CD14-positive monocyte (primary cell): Measurements from ENCODE around the gene PLXNA2. TPM values are rescaled to one million over a fixed set of nuclear protein-coding genes. Genes with fewer than 3 reads are reported as not detected.

Experiments
- DNase-seq, 3 donors: peaks; one replicate each; pipeline ENCODE4 v3.0.0-alpha.2; 2011 to 2022
- H2AFZ ChIP-seq: 2 replicates; pipeline ENCODE4 v1.6.0; 2012; ENCODE audit warnings: mild to moderate bottlenecking, low read depth, low read length, inconsistent platforms; ENCODE audit not compliant: insufficient read depth, poor library complexity, severe bottlenecking
- H3K27ac ChIP-seq, 2 donors: 1 replicate in 1 of 2; 2 replicates in 1 of 2; pipeline ENCODE4 v1.5.1; 2012 to 2013; ENCODE audit warnings: low read length in 2 of 2, control low read depth in 1 of 2, inconsistent platforms in 1 of 2, low read depth in 1 of 2, mild to moderate bottlenecking in 1 of 2
- H3K27me3 ChIP-seq, 2 donors: one replicate each; pipeline versions ENCODE4 v1.6.0 to v1.6.1; 2011 to 2013; ENCODE audit warnings: low read length in 2 of 2; ENCODE audit not compliant: control insufficient read depth in 2 of 2, insufficient read depth in 2 of 2
- H3K36me3 ChIP-seq, 2 donors: replicated peaks in 1 of 2; 1 replicate in 1 of 2; 2 replicates in 1 of 2; pipeline versions ENCODE4 v1.5.1 to v1.6.1; 2012 to 2013; ENCODE audit warnings: low read length in 2 of 2, control low read depth in 1 of 2, inconsistent platforms in 1 of 2, mild to moderate bottlenecking in 1 of 2; ENCODE audit not compliant: insufficient read depth in 2 of 2, control insufficient read depth in 1 of 2
- H3K4me1 ChIP-seq, 2 donors: 1 replicate in 1 of 2; 2 replicates in 1 of 2; pipeline versions ENCODE4 v1.5.1 to v1.6.1; 2012 to 2013; ENCODE audit warnings: low read length in 2 of 2, control low read depth in 1 of 2, inconsistent platforms in 1 of 2, mild to moderate bottlenecking in 1 of 2, moderate library complexity in 1 of 2; ENCODE audit not compliant: insufficient read depth in 2 of 2, control insufficient read depth in 1 of 2
- H3K4me2 ChIP-seq: replicated peaks from 2 replicates; pipeline ENCODE3; 2012; ENCODE audit warnings: low read length, moderate library complexity, mild to moderate bottlenecking; ENCODE audit not compliant: poor library complexity, severe bottlenecking; ENCODE audit errors: extremely low read depth
- H3K4me3 ChIP-seq, 3 experiments: fragments of 200-600 bp in 1 of 3; sonication (generic) in 1 of 3; replicated peaks in 1 of 3; 1 replicate in 2 of 3; 2 replicates in 1 of 3; pipeline ENCODE4 v1.5.1; 2011 to 2013; ENCODE audit warnings: low read length in 3 of 3, mild to moderate bottlenecking in 3 of 3, control low read depth in 2 of 3, low read depth in 2 of 3, inconsistent platforms in 1 of 3, moderate library complexity in 1 of 3
- H3K79me2 ChIP-seq: 2 replicates; pipeline ENCODE4 v1.6.0; 2012; ENCODE audit warnings: mild to moderate bottlenecking, control low read depth, inconsistent platforms, low read length, moderate library complexity; ENCODE audit not compliant: insufficient read depth
- H3K9ac ChIP-seq: 2 replicates; pipeline ENCODE4 v1.6.0; 2017; ENCODE audit warnings: low read length, mild to moderate bottlenecking; ENCODE audit not compliant: insufficient read depth, poor library complexity, severe bottlenecking
- H3K9me3 ChIP-seq, 2 donors: replicated peaks in 1 of 2; 1 replicate in 1 of 2; 2 replicates in 1 of 2; pipeline versions ENCODE4 v1.5.1 to v1.6.1; 2012 to 2013; ENCODE audit warnings: low read length in 2 of 2, control low read depth in 1 of 2; ENCODE audit not compliant: control insufficient read depth in 1 of 2, insufficient read depth in 1 of 2
- H4K20me1 ChIP-seq: 2 replicates; pipeline ENCODE4 v1.6.0; 2012; ENCODE audit warnings: mild to moderate bottlenecking, low read length, control low read depth, moderate library complexity; ENCODE audit not compliant: insufficient read depth
- H3K27ac Mint-ChIP-seq, 7 donors: one replicate each; pipeline ENCODE4 v1.8.0; 2020; ENCODE audit warnings: mild to moderate bottlenecking in 7 of 7, mixed read lengths in 7 of 7, moderate library complexity in 6 of 7, inconsistent platforms in 2 of 7
- H3K27me3 Mint-ChIP-seq, 3 donors: one replicate each; pipeline ENCODE4 v1.8.0; 2021 to 2022; ENCODE audit warnings: low read depth in 3 of 3, mild to moderate bottlenecking in 3 of 3, mixed read lengths in 3 of 3, moderate library complexity in 3 of 3, inconsistent platforms in 1 of 3
- H3K36me3 Mint-ChIP-seq, 2 donors: one replicate each; pipeline ENCODE4 v1.8.0; 2020; ENCODE audit warnings: mixed read lengths in 2 of 2, inconsistent platforms in 1 of 2, mild to moderate bottlenecking in 1 of 2
- H3K4me1 Mint-ChIP-seq: one replicate; pipeline ENCODE4 v1.8.0; 2020; ENCODE audit warnings: mild to moderate bottlenecking, mixed read lengths
- H3K4me3 Mint-ChIP-seq, 2 donors: one replicate each; pipeline ENCODE4 v1.8.0; 2020; ENCODE audit warnings: mild to moderate bottlenecking in 2 of 2, mixed read lengths in 2 of 2, moderate library complexity in 1 of 2
- H3K9me3 Mint-ChIP-seq, 7 donors: one replicate each; pipeline ENCODE4 v1.8.0; 2020 to 2022; ENCODE audit warnings: mixed read lengths in 7 of 7, mild to moderate bottlenecking in 6 of 7, moderate library complexity in 6 of 7, inconsistent platforms in 2 of 7
- WGBS: methylation state at CpG from one replicate; pipeline ENCODE4 v1.1.5; 2013; ENCODE audit warnings: missing lambda C conversion rate; ENCODE audit not compliant: insufficient coverage; 5-methylcytosine and 5-hydroxymethylcytosine counted together
- intact Hi-C, 2 donors: fragments of 100-400 bp; cut with micrococcal nuclease; formaldehyde crosslinking; loops; one replicate each; pipeline versions ENCODE4 v1.15.0 to v1.15.1; 2023
- polyA plus RNA-seq, 3 donors: library from polyadenylated mRNA; depleted of rRNA in 1 of 3; unstranded in 2 of 3; stranded (reverse) in 1 of 3; fragments of 300-500 nt in 2 of 3; fragments of >200 nt in 1 of 3; fragmentation: Illumina TruSeq in 2 of 3; gene quantifications; 1 replicate in 2 of 3; 2 replicates in 1 of 3; pipeline ENCODE4 v1.2.3, GENCODE V29; 2012 to 2021
- TF ChIP-seq, protein P1 (sequence below): fragments of 200-600 bp; IDR thresholded peaks from one replicate; pipeline ENCODE4 v1.8.0; 2022; ENCODE audit warnings: antibody characterized with exemption, mild to moderate bottlenecking

Gene PLXNA2
- polyA plus RNA-seq, 3 donors: 0.75 to 2.1 (median 1.1) TPM

DNA sequence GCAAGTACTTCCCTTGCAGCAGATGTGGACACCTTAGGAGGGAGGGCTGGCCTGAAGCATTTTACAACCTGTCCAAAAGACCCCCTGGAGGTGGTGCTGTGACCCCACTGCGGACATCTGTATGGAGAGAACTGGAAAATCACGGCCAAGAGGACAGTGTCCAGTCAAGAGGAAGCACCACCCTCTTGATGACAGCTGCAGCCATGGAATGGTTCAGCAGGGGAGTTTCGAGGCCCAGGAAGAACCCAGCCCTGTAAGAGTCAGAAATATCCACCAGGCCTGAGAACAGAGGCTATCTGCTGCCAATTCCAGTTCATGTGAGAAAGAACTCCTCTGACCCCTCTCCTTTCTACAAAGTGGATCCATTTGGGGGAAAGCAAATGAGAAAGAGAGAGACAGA, 126.8 kb downstream of the PLXNA2 start:
- peaks cover 0 to 1% (median 0%) of the 10 kb centered on the region in 7 donors for H3K9me3 Mint-ChIP-seq
- H3K4me1 Mint-ChIP-seq: no peaks in the 10 kb centered on the region
- TF ChIP-seq, protein P1, sequence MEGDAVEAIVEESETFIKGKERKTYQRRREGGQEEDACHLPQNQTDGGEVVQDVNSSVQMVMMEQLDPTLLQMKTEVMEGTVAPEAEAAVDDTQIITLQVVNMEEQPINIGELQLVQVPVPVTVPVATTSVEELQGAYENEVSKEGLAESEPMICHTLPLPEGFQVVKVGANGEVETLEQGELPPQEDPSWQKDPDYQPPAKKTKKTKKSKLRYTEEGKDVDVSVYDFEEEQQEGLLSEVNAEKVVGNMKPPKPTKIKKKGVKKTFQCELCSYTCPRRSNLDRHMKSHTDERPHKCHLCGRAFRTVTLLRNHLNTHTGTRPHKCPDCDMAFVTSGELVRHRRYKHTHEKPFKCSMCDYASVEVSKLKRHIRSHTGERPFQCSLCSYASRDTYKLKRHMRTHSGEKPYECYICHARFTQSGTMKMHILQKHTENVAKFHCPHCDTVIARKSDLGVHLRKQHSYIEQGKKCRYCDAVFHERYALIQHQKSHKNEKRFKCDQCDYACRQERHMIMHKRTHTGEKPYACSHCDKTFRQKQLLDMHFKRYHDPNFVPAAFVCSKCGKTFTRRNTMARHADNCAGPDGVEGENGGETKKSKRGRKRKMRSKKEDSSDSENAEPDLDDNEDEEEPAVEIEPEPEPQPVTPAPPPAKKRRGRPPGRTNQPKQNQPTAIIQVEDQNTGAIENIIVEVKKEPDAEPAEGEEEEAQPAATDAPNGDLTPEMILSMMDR: no peak
- no peak overlapping the region for H3K4me3 ChIP-seq
- H3K79me2 ChIP-seq: no peaks in the 10 kb centered on the region
- H3K27ac ChIP-seq: no peak overlapping the region
- WGBS: 100% methylated on average over 2 of the region's 3 CpGs
- H3K27me3 Mint-ChIP-seq: peaks cover 3 to 6% (median 4%) of the 10 kb centered on the region in 3 donors
- no peaks in the 10 kb centered on the region for H3K9me3 ChIP-seq
- no peak overlapping the region for H3K27ac Mint-ChIP-seq
- H3K36me3 Mint-ChIP-seq: no peaks in the 10 kb centered on the region
- no peaks in the 10 kb centered on the region for H3K27me3 ChIP-seq
- H3K4me3 Mint-ChIP-seq: no peak overlapping the region
- H3K36me3 ChIP-seq: no peaks in the 10 kb centered on the region
- H3K4me1 ChIP-seq: peaks cover 0 to under 1% of the 10 kb centered on the region in 2 donors
- no peak overlapping the region for H2AFZ ChIP-seq
- no peak for DNase-seq
- no peaks in the 10 kb centered on the region for H4K20me1 ChIP-seq
- no peak overlapping the region for H3K4me2 ChIP-seq
- H3K9ac ChIP-seq: no peak overlapping the region
- intact Hi-C loops: no loop called here

DNA sequence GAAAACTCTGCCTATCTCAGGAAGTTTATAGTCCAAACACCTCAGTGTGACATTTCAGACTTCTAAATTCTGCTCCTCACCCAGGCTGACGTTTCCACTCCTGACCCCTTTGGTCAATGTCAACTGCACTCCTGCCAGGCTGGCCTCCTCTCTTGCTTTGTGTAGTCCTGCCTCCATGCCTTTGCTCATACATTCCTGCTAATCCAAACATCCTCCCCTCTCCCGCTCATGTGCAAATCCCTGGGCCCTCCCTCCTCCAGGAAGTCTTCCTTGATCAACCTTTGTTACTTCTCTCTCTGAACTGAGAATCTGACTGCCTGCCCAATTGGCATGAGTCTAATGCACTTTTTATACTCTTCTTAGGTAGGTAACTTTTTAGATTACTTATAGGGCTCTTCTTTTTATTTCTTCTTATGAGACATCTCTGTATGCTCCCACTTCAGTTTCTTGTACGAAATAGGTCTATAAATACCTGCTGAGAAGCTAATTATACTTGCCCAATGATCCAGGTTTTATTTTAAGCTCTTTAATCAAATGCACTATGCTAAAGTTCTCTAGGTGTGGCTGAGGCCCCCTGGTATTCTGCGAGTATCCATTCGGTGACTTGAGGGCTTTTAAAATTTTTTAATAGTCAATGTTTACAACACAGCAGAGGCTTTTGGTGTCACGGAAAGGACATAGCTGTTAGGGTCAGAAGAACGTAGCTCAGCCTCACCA, 128.1 kb downstream of the PLXNA2 start:
- Histone ChIP-seq H3K79me2 (no peaks in the 10 kb centered on the region), H3K9me3 (no peaks in the 10 kb centered on the region), H3K36me3 (no peaks in the 10 kb centered on the region), H3K4me1 (no peaks in the 10 kb centered on the region), H3K9ac (no peak overlapping the region), H3K4me2 (no peak overlapping the region), H3K4me3 (no peak overlapping the region), H3K27ac (no peak overlapping the region), H4K20me1 (no peaks in the 10 kb centered on the region), H3K27me3 (no peaks in the 10 kb centered on the region), H2AFZ (no peak overlapping the region)
- Mint-ChIP-seq H3K4me1 (no peaks in the 10 kb centered on the region), H3K4me3 (no peak overlapping the region), H3K27ac (no peak overlapping the region), H3K9me3 (peaks cover 0 to 1% (median 0%) of the 10 kb centered on the region in 7 donors), H3K36me3 (no peaks in the 10 kb centered on the region), H3K27me3 (peaks cover 3 to 6% (median 4%) of the 10 kb centered on the region in 3 donors)
- TF ChIP-seq, protein P1: no peak
- 92% methylated on average over 3 of the region's 7 CpGs for WGBS
- DNase-seq: no peak
- intact Hi-C loops: no loop called here
